Karpas-422 (cell line): ENCODE measurements around the gene ADAMTS20. TPM values are rescaled to one million over a fixed set of nuclear protein-coding genes. Genes with fewer than 3 reads are reported as not detected.

Experiments
- DNase-seq: peaks from one replicate; pipeline ENCODE4 v3.0.0-alpha.2; 2015
- H2AFZ ChIP-seq: fragments of 200-600 bp; sonication (generic); 2 replicates; pipeline ENCODE4 v1.6.1; 2014; ENCODE audit warnings: antibody characterized with exemption, low read length, mixed read lengths
- H3K27ac ChIP-seq: fragments of 200-600 bp; sonication (generic); 2 replicates; pipeline ENCODE4 v1.5.1; 2014; ENCODE audit warnings: mild to moderate bottlenecking, low read length, moderate library complexity
- H3K27me3 ChIP-seq: fragments of 200-600 bp; sonication (generic); 2 replicates; pipeline ENCODE4 v1.6.1; 2014; ENCODE audit warnings: low read length, mixed read lengths
- H3K36me3 ChIP-seq: fragments of 200-600 bp; sonication (generic); 2 replicates; pipeline ENCODE4 v1.6.1; 2014; ENCODE audit warnings: low read length, mixed read lengths; ENCODE audit not compliant: insufficient read depth
- H3K4me1 ChIP-seq: fragments of 200-600 bp; sonication (generic); 2 replicates; pipeline ENCODE4 v1.6.1; 2014; ENCODE audit warnings: mild to moderate bottlenecking, low read length, mixed read lengths
- H3K4me2 ChIP-seq: fragments of 200-600 bp; sonication (generic); 2 replicates; pipeline ENCODE4 v1.6.1; 2014; ENCODE audit warnings: low read length, low read depth, mild to moderate bottlenecking; ENCODE audit not compliant: poor library complexity, severe bottlenecking
- H3K4me3 ChIP-seq: fragments of 200-600 bp; sonication (generic); 2 replicates; pipeline ENCODE4 v1.5.1; 2014; ENCODE audit warnings: mild to moderate bottlenecking, antibody characterized with exemption, low read length, mixed read lengths
- H3K79me2 ChIP-seq: fragments of 200-600 bp; sonication (generic); 2 replicates; pipeline ENCODE4 v1.6.1; 2014; ENCODE audit warnings: mild to moderate bottlenecking, low read length, mixed read lengths
- H3K9ac ChIP-seq: fragments of 200-600 bp; sonication (generic); 2 replicates; pipeline ENCODE4 v1.6.0; 2014; ENCODE audit warnings: low read length
- H3K9me2 ChIP-seq: fragments of 200-600 bp; sonication (generic), shearing (Covaris generic); replicated peaks from 2 replicates; pipeline ENCODE4 v1.6.0; 2014; ENCODE audit warnings: mild to moderate bottlenecking, low read length, moderate library complexity; ENCODE audit not compliant: insufficient read depth
- H3K9me3 ChIP-seq: fragments of 300-700, 200-600 bp; sonication (generic); 2 replicates; pipeline ENCODE4 v1.6.1; 2014; ENCODE audit warnings: low read length, mixed read lengths
- H4K20me1 ChIP-seq: fragments of 200-600 bp; sonication (generic); 2 replicates; pipeline ENCODE4 v1.6.1; 2014; ENCODE audit warnings: mild to moderate bottlenecking, antibody characterized with exemption, low read length, low read depth; ENCODE audit not compliant: insufficient read depth
- total RNA-seq: library from RNA; depleted of rRNA; stranded (reverse); fragments of >200 nt; shearing (Covaris generic); gene quantifications from 2 replicates; pipeline ENCODE4 v1.2.3, GENCODE V29; 2014; ENCODE audit warnings: low replicate concordance

The ADAMTS20 gene
- total RNA-seq, 1 experiment from 2014 or later = not detected

GRCh38 chr12:43315961-43316360 is 236.0 kb downstream of the ADAMTS20 start:
- no peaks in the 10 kb centered on the region for H3K9me2 ChIP-seq
- no peaks in the 10 kb centered on the region for H3K27me3 ChIP-seq
- no peak overlapping the region for H3K4me2 ChIP-seq
- H3K79me2 ChIP-seq = no peaks in the 10 kb centered on the region
- no peaks in the 10 kb centered on the region for H3K9me3 ChIP-seq
- no peak overlapping the region for H3K4me3 ChIP-seq
- no peaks in the 10 kb centered on the region for H4K20me1 ChIP-seq
- H3K36me3 ChIP-seq = no peaks in the 10 kb centered on the region
- no peak overlapping the region for H3K9ac ChIP-seq
- no peak overlapping the region for H2AFZ ChIP-seq
- H3K27ac ChIP-seq = no peak overlapping the region
- H3K4me1 ChIP-seq = no peaks in the 10 kb centered on the region
- no peak for DNase-seq

- Histone ChIP-seq H3K9me2 (no peaks in the 10 kb centered on the region), H2AFZ (no peak overlapping the region), H3K4me1 (no peaks in the 10 kb centered on the region), H3K9me3 (no peaks in the 10 kb centered on the region), H3K4me2 (no peak overlapping the region), H3K9ac (no peak overlapping the region), H4K20me1 (no peaks in the 10 kb centered on the region), H3K27me3 (no peaks in the 10 kb centered on the region), H3K36me3 (no peaks in the 10 kb centered on the region), H3K79me2 (no peaks in the 10 kb centered on the region), H3K4me3 (no peak overlapping the region), H3K27ac (no peak overlapping the region)
- DNase-seq = no peak
Observed at GRCh38 chr12:43312991-43313505, 239.0 kb downstream of the ADAMTS20 start.

- no peaks in the 10 kb centered on the region for H3K4me1 ChIP-seq
- no peak overlapping the region for H3K9ac ChIP-seq
- no peak for DNase-seq
- no peaks in the 10 kb centered on the region for H3K79me2 ChIP-seq
- no peak overlapping the region for H3K27ac ChIP-seq
- H3K27me3 ChIP-seq = no peaks in the 10 kb centered on the region
- H3K9me2 ChIP-seq = no peaks in the 10 kb centered on the region
- H4K20me1 ChIP-seq = no peaks in the 10 kb centered on the region
- H2AFZ ChIP-seq = no peak overlapping the region
- H3K4me2 ChIP-seq = no peak overlapping the region
- no peaks in the 10 kb centered on the region for H3K9me3 ChIP-seq
- H3K4me3 ChIP-seq = no peak overlapping the region
- H3K36me3 ChIP-seq = no peaks in the 10 kb centered on the region
Observed at GRCh38 chr12:43310596-43310995, 241.4 kb downstream of the ADAMTS20 start.

- Histone ChIP-seq H4K20me1 (no peaks in the 10 kb centered on the region), H3K4me3 (no peak overlapping the region), H3K9me3 (no peaks in the 10 kb centered on the region), H3K9me2 (no peaks in the 10 kb centered on the region), H3K36me3 (no peaks in the 10 kb centered on the region), H3K27ac (no peak overlapping the region), H3K4me2 (no peak overlapping the region), H3K27me3 (no peaks in the 10 kb centered on the region), H3K79me2 (no peaks in the 10 kb centered on the region), H3K4me1 (no peaks in the 10 kb centered on the region), H2AFZ (no peak overlapping the region), H3K9ac (no peak overlapping the region)
- DNase-seq = no peak
Observed at GRCh38 chr12:43309959-43310358, 242.0 kb downstream of the ADAMTS20 start.

GRCh38 chr12:43308776-43309175 is 243.2 kb downstream of the ADAMTS20 start:
- no peaks in the 10 kb centered on the region for H4K20me1 ChIP-seq
- no peak overlapping the region for H3K4me3 ChIP-seq
- no peak overlapping the region for H3K9ac ChIP-seq
- H3K9me2 ChIP-seq = no peaks in the 10 kb centered on the region
- H3K4me1 ChIP-seq = no peaks in the 10 kb centered on the region
- no peaks in the 10 kb centered on the region for H3K27me3 ChIP-seq
- H2AFZ ChIP-seq = no peak overlapping the region
- no peaks in the 10 kb centered on the region for H3K9me3 ChIP-seq
- no peaks in the 10 kb centered on the region for H3K36me3 ChIP-seq
- no peak for DNase-seq
- H3K79me2 ChIP-seq = no peaks in the 10 kb centered on the region
- H3K27ac ChIP-seq = no peak overlapping the region
- no peak overlapping the region for H3K4me2 ChIP-seq

GRCh38 chr12:43307126-43307525 is 244.9 kb downstream of the ADAMTS20 start:
- no peaks in the 10 kb centered on the region for H3K9me3 ChIP-seq
- no peaks in the 10 kb centered on the region for H3K27me3 ChIP-seq
- H3K4me1 ChIP-seq = peaks cover 3% of the 10 kb centered on the region
- H3K27ac ChIP-seq = no peak overlapping the region
- no peaks in the 10 kb centered on the region for H3K79me2 ChIP-seq
- no peak overlapping the region for H3K4me3 ChIP-seq
- no peak overlapping the region for H3K9ac ChIP-seq
- DNase-seq = no peak
- no peaks in the 10 kb centered on the region for H3K9me2 ChIP-seq
- H3K36me3 ChIP-seq = no peaks in the 10 kb centered on the region
- H4K20me1 ChIP-seq = no peaks in the 10 kb centered on the region
- no peak overlapping the region for H2AFZ ChIP-seq
- H3K4me2 ChIP-seq = no peak overlapping the region

GRCh38 chr12:43306066-43306465 is 245.9 kb downstream of the ADAMTS20 start:
- no peaks in the 10 kb centered on the region for H3K9me3 ChIP-seq
- H3K4me1 ChIP-seq = peaks cover 7% of the 10 kb centered on the region
- no peaks in the 10 kb centered on the region for H3K79me2 ChIP-seq

GRCh38 chr12:43305065-43305464 is 246.9 kb downstream of the ADAMTS20 start:
- H3K36me3 ChIP-seq = no peaks in the 10 kb centered on the region

More at GRCh38 chr12:43306066-43306465, 245.9 kb downstream of the ADAMTS20 start:
- no peak overlapping the region for H2AFZ ChIP-seq
- H4K20me1 ChIP-seq = no peaks in the 10 kb centered on the region
- H3K27me3 ChIP-seq = no peaks in the 10 kb centered on the region
- H3K9ac ChIP-seq = no peak overlapping the region
- no peaks in the 10 kb centered on the region for H3K36me3 ChIP-seq
- no peak for DNase-seq
- no peak overlapping the region for H3K4me2 ChIP-seq
- H3K4me3 ChIP-seq = no peak overlapping the region
- no peaks in the 10 kb centered on the region for H3K9me2 ChIP-seq
- no peak overlapping the region for H3K27ac ChIP-seq

More at GRCh38 chr12:43305065-43305464, 246.9 kb downstream of the ADAMTS20 start:
- Histone ChIP-seq H3K27ac (no peak overlapping the region), H2AFZ (no peak overlapping the region), H3K4me3 (no peak overlapping the region), H3K9me3 (no peaks in the 10 kb centered on the region), H4K20me1 (no peaks in the 10 kb centered on the region), H3K9ac (no peak overlapping the region), H3K4me1 (peaks cover 7% of the 10 kb centered on the region), H3K9me2 (no peaks in the 10 kb centered on the region; the same call in 1 of the 2 replicates), H3K27me3 (no peaks in the 10 kb centered on the region), H3K4me2 (no peak overlapping the region), H3K79me2 (no peaks in the 10 kb centered on the region)
- no peak for DNase-seq
